DMS153 treated with DMSO at 0.1 percent for 48 hours (cell line): ENCODE data around the gene CD22.
"Not testable (repeated sequence)": the region's sequence is repeated elsewhere in the genome, so short reads cannot be mapped to it uniquely, and the experiment has no call there.

Source experiments
- DNase-seq: peaks from one replicate; lab custom pipeline; 2025; ENCODE audit not compliant: unreplicated experiment; lab: John Stamatoyannopoulos, UW

Gene CD22

DNA sequence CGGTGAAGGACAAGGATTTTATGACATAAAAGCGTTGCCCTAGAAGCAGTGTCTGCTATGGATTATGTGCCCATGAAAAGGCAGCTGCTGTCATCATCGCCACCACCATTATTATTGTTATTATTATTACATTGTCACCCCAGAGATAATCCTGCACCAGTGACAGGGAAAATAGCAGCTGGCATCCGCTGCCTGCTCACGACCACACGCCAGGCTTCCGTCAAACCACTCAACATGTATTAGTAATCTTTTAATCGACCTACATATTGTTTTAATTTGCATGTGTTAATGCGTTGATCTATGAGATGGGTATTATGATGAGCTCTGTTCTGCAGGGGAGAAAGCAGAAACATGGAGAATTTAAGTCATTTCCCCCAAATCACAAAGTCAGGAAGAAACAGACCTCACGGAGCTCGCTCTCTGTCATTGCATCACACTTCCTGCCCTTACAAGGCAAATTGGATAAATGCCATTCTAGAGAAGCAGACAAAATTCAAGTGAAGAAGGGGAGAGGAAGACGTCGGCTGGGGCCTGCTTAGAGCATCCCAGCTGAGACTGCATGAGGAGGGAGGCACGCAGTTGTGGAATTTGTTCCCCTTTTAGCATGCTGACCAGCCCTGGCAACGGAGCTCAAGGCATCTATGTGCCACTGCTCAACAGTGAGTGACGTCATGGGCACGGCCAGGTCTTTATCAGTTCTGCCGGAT lies 29.0 kb downstream of the CD22 start, which contains the start of gene FFAR3:
Gene FFAR3, plus strand, starts transcription at position 594 of the 707 bp plus-strand sequence. CDS start 431 bp downstream, outside the sequence.
- DNase-seq = no peak

DNA sequence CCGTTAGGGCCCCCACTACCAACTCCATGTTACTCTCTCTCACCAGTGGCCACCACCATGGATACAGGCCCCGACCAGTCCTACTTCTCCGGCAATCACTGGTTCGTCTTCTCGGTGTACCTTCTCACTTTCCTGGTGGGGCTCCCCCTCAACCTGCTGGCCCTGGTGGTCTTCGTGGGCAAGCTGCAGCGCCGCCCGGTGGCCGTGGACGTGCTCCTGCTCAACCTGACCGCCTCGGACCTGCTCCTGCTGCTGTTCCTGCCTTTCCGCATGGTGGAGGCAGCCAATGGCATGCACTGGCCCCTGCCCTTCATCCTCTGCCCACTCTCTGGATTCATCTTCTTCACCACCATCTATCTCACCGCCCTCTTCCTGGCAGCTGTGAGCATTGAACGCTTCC lies 29.8 kb downstream of the CD22 start:
- DNase-seq = not testable (repeated sequence)

DNA sequence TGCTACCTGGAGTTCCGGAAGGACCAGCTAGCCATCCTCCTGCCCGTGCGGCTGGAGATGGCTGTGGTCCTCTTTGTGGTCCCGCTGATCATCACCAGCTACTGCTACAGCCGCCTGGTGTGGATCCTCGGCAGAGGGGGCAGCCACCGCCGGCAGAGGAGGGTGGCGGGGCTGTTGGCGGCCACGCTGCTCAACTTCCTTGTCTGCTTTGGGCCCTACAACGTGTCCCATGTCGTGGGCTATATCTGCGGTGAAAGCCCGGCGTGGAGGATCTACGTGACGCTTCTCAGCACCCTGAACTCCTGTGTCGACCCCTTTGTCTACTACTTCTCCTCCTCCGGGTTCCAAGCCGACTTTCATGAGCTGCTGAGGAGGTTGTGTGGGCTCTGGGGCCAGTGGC lies 30.4 kb downstream of the CD22 start:
- DNase-seq = not testable (repeated sequence)

DNA sequence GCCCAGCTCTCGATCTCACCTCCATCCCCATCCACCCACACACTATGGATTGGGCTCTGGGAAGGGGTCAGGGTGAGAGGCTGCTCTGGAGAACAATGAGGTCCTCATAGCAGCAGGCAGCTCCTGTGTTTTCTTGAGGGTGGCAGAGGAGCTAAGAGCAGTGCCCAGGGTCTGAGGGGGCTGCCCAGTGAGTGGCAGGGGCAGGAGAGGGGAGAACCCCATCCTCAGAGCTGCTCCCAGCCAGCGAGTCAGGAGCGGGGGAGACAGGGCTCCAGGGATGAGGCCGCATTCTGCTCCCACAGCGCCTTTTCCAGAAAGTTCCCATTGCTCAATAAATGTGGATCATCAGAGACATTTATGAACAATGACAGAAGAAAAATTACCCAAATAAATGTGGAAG lies 31.1 kb downstream of the CD22 start:
- not testable (repeated sequence) for DNase-seq

DNA sequence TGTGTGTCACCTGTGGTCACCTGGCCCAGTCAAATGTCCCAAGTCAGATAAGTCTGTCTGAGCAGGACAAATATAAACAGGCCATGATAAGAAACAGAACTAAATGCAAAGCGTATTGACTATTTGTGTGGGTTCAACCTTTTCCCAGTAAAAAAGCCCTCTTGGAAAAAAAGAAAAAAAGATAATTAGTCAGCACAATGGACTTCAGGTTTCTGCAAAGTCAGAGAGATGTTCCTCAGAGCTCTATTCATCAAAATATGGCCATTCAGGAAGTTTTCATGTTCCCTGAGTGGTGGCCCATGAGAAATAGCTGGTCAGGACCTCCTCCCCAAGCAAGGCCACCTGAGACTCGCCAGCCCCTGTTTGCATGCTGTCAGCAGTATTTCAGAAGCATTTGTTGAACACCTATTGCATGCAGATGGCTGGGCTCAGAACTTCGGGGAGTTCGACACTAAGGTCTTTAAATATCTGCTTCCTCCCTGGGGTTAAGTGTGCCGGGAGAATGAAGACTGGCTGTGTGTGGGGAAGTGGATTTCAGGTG lies 32.0 kb downstream of the CD22 start:
- DNase-seq = no peak

DNA sequence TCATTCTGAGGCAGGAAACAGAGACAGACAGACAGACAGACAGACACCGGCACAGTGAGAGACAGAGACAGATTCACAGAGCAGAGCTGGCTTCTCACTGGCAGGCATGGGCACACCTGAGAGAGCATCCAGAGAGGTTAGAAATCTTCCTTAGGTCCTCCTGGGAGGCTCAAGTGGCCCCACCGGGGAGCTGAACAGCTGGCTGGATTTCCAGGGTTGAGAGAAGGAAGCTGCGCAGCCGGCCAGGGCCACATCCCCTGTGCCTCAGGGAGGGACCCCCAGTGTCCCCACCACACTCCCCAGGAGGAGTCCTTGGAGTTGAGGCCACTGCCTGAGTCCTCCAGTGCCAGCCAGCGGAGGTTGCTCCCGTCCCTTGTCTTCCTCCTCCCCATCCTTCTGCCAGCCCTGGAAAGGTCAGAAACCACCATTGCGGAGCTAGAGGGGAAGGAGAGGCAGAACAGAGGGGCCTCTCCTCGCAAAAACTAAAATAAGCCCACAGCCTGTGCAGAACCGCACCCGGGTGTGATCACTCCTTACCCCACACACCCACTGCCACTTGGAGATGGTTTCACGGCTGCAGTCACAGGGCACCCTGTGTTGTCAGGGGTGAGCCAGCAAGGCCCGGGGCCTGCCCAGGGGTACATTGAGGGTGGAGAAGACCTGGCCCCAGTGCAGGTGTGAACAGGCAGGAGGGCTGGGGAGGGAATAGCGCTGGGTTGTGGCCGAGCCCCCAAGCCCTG lies 33.4 kb downstream of the CD22 start:
- DNase-seq = no peak

DNA sequence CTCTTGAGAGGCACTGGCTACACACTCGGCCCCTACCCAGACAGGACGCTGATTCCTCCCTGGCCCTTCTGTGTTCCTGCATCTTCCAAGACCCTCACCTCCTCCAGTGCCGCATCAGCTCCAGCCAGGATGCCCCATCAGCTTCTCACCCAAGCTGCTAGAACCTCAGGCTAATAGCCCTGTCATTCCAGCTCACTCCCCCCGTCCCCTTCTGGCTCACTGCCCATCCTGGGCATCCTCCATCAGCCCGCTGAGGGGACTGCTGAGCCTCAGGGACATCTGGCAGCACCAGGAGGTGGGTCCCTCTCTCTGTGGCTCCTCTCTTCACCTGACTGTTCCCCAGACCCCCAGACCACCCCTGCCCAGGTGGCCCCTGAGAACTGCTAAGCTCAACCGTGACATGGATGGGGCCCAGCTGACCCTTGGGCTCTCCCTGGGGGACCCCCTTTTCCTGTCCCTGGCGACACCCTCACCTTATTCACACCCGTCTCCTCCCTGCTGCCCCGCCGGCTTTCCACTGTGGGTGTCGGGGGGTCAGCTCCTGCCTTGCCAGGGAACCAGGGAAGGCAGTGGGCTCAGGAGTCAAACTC lies 34.1 kb downstream of the CD22 start:
- DNase-seq = no peak

DNA sequence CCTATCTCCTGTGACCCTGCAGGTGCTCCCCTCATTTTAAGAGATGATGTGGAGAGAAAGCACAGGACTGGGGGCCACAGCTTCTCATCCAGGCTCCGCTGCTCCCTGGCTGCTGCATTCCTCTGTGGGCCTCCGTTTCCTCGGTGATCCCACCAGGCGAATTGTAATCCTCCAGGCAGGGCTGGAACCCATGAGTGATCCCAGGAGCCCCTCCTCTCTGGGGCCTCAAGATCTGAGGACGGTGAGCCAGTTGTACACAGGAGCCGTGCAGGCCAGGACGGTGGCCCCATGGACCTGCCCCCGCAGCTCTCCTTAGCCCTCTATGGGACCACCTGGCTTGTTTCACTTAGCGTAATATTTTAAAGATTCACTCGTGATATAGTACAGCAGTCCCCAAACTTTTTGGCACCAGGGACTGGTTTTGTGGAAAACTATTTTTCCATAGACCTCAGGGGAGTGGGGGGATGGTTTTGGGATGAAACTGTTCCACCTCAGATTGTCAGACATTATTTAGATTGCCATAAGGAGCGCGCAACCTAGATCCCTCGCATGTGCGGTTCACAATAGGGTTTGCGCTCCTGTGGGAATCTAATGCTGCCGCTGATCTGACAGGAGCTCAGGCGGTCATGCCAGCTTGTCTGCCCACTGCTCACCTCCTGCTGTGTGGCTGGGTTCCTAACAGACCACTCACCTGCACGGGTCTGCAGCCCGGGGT lies 34.9 kb downstream of the CD22 start:
- no peak for DNase-seq

DNA sequence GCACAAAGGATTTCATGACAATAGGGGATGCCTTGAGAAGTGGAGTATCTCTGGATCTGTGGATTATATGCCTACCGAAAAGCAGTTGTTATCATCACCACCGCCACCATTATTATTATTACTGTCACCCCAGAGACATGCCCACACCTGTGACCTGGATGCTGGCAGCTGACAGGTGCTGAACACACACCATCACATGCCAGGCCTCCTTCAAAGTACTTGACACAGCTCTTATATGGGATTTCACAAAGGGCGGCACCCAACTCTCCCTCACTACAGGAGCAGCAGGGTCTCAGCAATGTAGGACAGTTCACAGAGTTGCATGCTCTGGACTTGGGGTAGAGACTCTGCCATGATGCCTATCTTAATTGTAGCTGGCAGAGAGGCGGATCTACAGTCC lies 36.3 kb downstream of the CD22 start:
- DNase-seq = no peak

DNA sequence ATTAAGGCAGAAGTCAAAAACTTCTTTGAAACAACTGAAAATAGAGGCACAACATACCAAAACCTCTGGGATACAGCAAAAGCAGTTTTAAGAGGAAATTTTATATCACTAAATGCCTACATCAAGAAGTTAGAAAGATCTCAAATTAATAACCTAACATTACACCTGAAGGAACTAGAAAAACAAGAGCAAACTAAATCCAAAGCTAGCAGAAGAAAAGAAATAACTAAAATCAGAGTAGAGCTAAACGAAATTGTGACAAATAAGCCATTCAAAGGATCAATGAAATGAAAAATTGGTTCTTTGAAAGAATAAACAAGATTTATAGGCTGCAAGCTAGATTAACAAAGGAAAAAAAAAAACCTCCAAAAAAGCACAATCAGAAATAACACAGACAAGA lies 39.4 kb downstream of the CD22 start:
- no peak for DNase-seq

DNA sequence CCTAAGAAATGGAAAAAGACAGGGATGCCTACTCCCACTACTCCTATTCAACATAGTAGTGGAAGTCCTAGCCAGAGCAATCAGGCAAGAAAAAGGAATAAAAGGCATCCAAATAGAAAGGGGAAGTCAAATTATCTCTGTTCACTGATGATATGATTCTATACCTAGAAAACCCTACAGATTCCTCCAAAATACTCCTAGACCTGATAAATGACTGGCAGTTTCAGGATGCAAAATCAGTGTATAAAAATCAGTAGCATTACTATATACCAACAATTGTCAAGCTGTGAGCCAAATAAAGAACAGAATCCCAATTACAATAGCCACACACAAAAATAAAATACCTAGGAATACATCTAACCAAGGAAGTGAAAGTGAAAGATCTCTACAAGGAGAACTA lies 40.5 kb downstream of the CD22 start:
- DNase-seq = no peak

DNA sequence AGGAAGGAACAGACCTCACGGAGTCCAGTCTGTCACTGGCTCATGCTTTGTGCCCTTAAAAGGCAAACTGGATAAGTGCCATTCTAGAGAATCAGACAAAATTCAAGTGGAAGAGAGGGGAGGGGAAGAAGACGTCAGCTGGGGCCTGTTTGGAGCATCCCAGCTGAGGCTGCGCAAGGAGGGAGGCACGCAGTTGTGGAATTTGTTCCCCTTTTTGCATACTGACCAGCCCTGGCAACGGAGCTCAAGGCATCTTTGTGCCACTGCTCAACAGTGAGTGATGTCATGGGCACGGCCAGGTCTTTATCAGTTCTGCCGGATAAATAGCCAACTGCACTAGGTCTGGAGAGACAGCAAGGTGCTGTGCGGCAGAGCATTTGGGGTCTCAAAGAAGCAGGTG lies 41.7 kb downstream of the CD22 start, which contains the start of gene GPR42:
Gene GPR42, plus strand, starts transcription at position 347 of the 400 bp plus-strand sequence. CDS start 292 bp downstream, outside the sequence.
- DNase-seq = no peak

DNA sequence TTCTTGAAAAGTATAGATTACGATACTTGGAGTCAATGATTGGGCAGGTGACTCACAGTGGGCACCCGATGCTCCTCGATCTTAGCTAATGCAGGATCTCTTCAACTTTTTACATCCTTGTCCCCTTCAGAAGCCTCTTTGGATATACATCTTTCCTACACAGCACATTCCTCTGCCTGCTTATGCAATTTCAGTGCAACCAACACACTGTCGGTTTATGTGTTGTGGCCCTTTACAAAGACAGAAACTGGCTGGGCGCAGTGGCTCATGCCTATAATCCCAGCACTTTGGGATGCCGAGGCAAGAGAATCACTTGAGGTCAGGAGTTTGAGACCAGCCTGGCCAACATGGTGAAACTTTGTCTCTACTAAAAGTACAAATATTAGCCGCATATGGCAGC lies 44.5 kb downstream of the CD22 start:
- DNase-seq = no peak

DNA sequence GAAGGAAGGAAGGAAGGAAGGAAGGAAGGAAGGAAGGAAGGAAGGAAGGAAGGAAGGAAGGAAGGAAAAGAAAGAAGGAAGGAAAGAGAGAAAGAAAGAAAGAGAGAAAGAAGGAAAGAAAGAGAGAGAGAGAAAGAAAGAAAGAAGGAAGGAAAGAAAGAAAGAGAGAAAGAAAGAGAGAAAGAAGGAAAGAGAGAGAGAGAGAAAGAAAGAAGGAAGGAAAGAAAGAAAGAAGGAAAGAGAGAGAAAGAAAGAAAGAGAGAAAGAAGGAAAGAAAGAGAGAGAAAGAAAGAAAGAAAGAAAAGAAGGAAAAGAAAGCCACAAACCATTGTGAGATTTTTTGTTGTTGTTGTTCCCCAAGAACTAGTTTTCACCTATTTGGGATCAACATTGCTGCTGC lies 45.0 kb downstream of the CD22 start:
- DNase-seq = not testable (repeated sequence)

DNA sequence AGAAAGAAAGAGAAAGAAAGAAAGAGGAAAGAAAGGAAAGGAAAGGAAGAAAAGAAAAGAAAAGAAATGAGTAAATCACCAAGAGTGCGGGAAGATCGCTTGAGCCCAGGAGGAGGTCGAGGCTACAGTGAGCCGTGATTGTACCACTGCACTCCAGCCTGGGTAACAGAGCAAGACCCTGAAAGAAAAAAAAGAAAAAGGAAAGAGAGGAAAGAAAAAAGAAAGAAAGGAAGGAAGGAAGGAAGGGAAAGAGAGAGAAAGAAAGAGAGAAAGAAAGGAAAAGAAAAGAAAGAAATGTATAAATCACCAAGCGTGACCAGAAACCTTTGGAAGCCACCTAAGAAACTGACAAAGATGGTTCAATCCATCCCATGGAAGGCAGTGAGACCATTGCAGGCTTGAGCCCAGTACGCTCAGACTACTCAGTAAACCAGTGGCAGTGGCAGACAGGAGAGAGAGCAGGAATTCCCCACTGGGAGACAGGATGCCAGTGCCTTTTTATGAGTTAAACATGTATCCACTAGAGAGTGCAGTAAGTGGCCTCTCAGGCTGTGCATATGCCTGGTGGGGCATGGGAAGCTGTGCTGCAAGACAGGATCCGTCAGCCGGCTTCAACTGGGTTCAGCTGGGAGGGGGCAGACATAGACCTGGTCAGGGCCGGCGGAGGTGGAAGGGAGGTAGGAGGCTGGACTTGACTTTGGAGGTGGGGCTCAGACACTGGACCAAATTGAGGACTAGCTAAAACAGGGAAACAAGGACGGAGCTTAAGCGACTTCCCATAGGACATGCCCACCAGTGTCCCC lies 46.7 kb downstream of the CD22 start:
- DNase-seq = no peak

DNA sequence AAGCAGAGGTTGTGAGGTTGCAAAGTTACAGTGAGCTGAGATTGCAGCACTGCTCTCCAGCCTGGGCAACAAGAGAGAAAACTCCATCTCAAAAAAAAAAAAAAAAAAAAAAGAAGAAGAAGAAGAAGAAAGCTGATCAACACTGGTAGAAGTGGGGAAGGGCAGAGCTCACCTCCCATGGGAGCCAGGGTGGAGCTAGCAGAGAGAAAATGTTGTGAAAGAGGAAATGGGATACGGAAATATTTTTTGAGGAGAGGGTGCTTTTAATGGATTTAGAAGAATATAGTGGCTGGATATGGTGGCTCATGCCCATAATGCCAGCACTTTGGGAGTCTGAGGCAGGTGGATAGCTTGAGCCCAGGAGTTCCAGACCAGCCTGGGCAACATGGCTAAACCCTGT lies 48.7 kb downstream of the CD22 start:
- DNase-seq = no peak

DNA sequence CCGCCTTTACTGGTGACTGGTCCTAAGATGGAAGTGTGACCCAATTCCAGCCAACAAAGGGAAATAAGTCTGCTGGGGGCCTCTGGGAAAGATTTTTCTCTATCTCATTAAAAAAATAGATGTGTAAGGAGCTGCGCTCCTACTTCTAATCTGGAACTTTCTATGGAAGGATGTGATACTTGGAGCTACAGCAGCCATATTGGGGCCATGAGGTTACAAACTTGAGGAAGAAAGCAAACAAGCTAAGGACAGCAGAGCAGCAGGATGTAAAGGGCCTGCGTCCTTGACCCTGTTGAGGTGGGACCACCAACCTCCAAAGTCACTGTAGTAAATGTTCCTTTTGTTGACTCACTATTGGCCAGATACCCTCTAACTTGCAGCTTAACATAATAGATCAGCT lies 49.4 kb downstream of the CD22 start:
- DNase-seq = no peak

DNA sequence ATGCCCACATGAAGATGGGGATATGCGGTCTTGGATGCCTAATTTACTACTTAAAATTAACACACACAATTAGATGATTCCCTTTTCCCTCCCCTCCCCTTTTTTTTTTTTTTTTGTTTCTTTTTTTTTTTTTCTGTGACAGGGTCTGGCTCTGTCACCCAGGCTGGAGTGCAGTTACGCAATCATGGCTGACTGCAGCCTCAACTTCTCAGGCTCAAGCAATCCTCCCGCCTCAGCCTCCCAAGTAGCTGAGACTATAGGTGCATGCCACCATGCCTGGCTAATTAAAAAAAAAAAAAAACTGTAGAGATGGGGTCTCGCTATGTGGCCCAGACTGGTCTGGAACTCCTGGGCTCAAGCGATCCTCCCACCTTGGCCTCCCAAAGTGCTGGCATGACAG lies 50.6 kb downstream of the CD22 start:
- not testable (repeated sequence) for DNase-seq

DNA sequence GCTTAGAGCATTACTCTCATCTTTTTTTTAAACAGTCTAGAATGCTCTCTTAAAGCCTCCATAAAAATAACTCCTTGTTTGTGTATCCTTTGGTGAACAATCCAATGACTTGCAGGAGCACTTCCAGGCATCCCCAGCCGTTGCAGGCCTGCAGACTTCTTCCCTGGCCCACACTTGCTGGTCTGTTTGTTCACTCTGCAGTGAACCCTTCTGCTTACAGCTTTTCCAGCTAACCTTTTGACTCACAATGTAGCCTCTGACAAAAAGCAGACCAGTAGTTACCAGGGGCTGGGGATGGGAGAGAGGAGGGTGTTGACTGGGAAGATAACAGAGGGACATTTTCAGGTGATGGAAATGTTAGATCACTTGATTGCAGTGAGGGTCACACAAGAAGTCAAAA lies 51.0 kb downstream of the CD22 start:
- DNase-seq = no peak

DNA sequence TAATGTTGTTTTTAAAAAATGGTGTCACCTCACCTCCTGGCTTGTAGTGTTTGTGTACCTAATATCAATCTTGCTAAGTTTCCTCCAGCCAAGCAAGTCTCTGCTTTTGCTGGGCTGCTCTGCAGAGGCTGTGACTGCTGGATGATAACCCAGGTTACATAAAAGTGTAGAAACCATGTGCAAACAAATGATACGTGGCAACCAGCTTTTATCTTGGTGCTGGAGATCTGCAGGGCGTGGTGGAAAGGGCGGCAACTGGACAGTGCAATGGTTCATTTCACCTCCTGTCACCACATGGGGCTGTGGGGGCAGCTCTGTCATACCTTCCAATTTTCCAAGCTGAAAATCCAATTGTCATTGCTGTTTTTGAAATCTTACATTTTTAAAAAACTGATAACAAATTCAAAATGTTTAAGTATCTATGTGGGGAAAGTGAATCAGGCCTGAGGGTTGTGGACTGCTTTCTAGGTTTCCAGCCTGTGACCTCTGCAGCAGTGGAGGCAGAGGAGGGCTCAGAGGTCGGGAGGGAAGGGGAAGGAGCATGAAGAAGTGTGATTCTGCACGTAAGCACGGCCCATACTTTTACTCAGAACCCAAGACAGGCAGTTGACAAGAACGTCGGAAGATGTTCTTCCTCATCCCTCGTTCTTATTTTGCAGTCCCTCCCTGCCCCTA lies 51.6 kb downstream of the CD22 start:
- DNase-seq = no peak
